T-helper 22 cell (primary cell): ENCODE results near the gene SERPINE1.

Experiments used
- DNase-seq: peaks from one replicate; pipeline ENCODE4 v3.0.0-alpha.2; 2020; ENCODE audit warnings: low read depth

SERPINE1 gene

GRCh38 chr7:101170617-101171441 is 43.9 kb downstream of the SERPINE1 start:
- DNase-seq = no peak

GRCh38 chr7:101171442-101171837 is 44.5 kb downstream of the SERPINE1 start:
- DNase-seq = no peak

GRCh38 chr7:101172005-101172853 is 45.3 kb downstream of the SERPINE1 start:
- DNase-seq = no peak

- no peak for DNase-seq
These were observed 46.2 kb downstream of the SERPINE1 start for GRCh38 chr7:101172854-101173751.

GRCh38 chr7:101173752-101174244 is 46.9 kb downstream of the SERPINE1 start:
- DNase-seq = no peak

GRCh38 chr7:101174322-101174854 is 47.5 kb downstream of the SERPINE1 start:
- no peak for DNase-seq

- no peak for DNase-seq
These were observed 48.8 kb downstream of the SERPINE1 start for GRCh38 chr7:101175664-101176063.

GRCh38 chr7:101177644-101178043 is 50.7 kb downstream of the SERPINE1 start:
- DNase-seq = no peak

GRCh38 chr7:101179117-101179516 is 52.2 kb downstream of the SERPINE1 start:
- DNase-seq = no peak

- no peak for DNase-seq
These were observed 52.8 kb downstream of the SERPINE1 start for GRCh38 chr7:101179713-101180112.

GRCh38 chr7:101180130-101180755 is 53.3 kb downstream of the SERPINE1 start, which contains the start of gene NAT16:
Gene NAT16, minus strand, starts transcription at chr7:101180293. Its CDS starts 5,486 bp downstream, at chr7:101174807.
- no peak for DNase-seq

GRCh38 chr7:101185258-101185839 is 58.4 kb downstream of the SERPINE1 start:
- DNase-seq = no peak

- DNase-seq = no peak
These were observed 59.3 kb downstream of the SERPINE1 start for GRCh38 chr7:101186194-101186593.

GRCh38 chr7:101186844-101187428 is 60.0 kb downstream of the SERPINE1 start:
- DNase-seq = no peak
